Measurements from ENCODE around the gene SLC15A1. TPM values are rescaled to one million over a fixed set of nuclear protein-coding genes. Genes with fewer than 3 reads are reported as not detected.

SLC15A1 gene
- total RNA-seq, result not detected

GRCh38 chr13:98752467-98753290 is at the start of gene SLC15A1:
Gene SLC15A1, minus strand, starts transcription at chr13:98752672. Its CDS starts 74 bp downstream, at chr13:98752598.
- no peak for DNase-seq (ENCODE audit: low read depth in 2 of 3, low spot score in 2 of 3)

- DNase-seq (ENCODE audit: low read depth in 2 of 3, low spot score in 2 of 3), result no peak
These were observed 49.4 kb upstream of the SLC15A1 start for GRCh38 chr13:98801626-98802418.

GRCh38 chr13:98800078-98800477 is 47.6 kb upstream of the SLC15A1 start:
- no peak for DNase-seq (ENCODE audit: low read depth in 2 of 3, low spot score in 2 of 3)

- no peak for DNase-seq (ENCODE audit: low read depth in 2 of 3, low spot score in 2 of 3)
These were observed 46.6 kb upstream of the SLC15A1 start for GRCh38 chr13:98798849-98799645.

- no peak for DNase-seq (ENCODE audit: low read depth in 2 of 3, low spot score in 2 of 3)
These were observed 45.0 kb upstream of the SLC15A1 start for GRCh38 chr13:98797456-98797855.

- DNase-seq (ENCODE audit: low read depth in 2 of 3, low spot score in 2 of 3), result no peak
These were observed 44.3 kb upstream of the SLC15A1 start for GRCh38 chr13:98796798-98797197.

GRCh38 chr13:98796191-98796590 is 43.7 kb upstream of the SLC15A1 start:
- no peak for DNase-seq (ENCODE audit: low read depth in 2 of 3, low spot score in 2 of 3)

GRCh38 chr13:98795220-98795619 is 42.7 kb upstream of the SLC15A1 start:
- no peak for DNase-seq (ENCODE audit: low read depth in 2 of 3, low spot score in 2 of 3)

- no peak for DNase-seq (ENCODE audit: low read depth in 2 of 3, low spot score in 2 of 3)
These were observed 42.0 kb upstream of the SLC15A1 start for GRCh38 chr13:98794498-98794897.

GRCh38 chr13:98792785-98793495 is 40.5 kb upstream of the SLC15A1 start:
- DNase-seq (ENCODE audit: low read depth in 2 of 3, low spot score in 2 of 3), result no peak

- DNase-seq (ENCODE audit: low read depth in 2 of 3, low spot score in 2 of 3), result no peak
These were observed 39.8 kb upstream of the SLC15A1 start for GRCh38 chr13:98792321-98792720.

GRCh38 chr13:98791611-98792010 is 39.1 kb upstream of the SLC15A1 start:
- DNase-seq (ENCODE audit: low read depth in 2 of 3, low spot score in 2 of 3), result no peak

- DNase-seq (ENCODE audit: low read depth in 2 of 3, low spot score in 2 of 3), result no peak
These were observed 35.5 kb upstream of the SLC15A1 start for GRCh38 chr13:98787996-98788395.

- no peak for DNase-seq (ENCODE audit: low read depth in 2 of 3, low spot score in 2 of 3)
These were observed 34.7 kb upstream of the SLC15A1 start for GRCh38 chr13:98787173-98787572.

GRCh38 chr13:98786023-98786422 is 33.6 kb upstream of the SLC15A1 start:
- no peak for DNase-seq (ENCODE audit: low read depth in 2 of 3, low spot score in 2 of 3)

- DNase-seq (ENCODE audit: low read depth in 2 of 3, low spot score in 2 of 3), result no peak
These were observed 32.9 kb upstream of the SLC15A1 start for GRCh38 chr13:98785405-98785804.

- DNase-seq (ENCODE audit: low read depth in 2 of 3, low spot score in 2 of 3), result no peak
These were observed 32.2 kb upstream of the SLC15A1 start for GRCh38 chr13:98784666-98785065.

- DNase-seq (ENCODE audit: low read depth in 2 of 3, low spot score in 2 of 3), result no peak
These were observed 31.5 kb upstream of the SLC15A1 start for GRCh38 chr13:98783856-98784478.

- DNase-seq (ENCODE audit: low read depth in 2 of 3, low spot score in 2 of 3), result no peak
These were observed 30.2 kb upstream of the SLC15A1 start for GRCh38 chr13:98782654-98783053.

GRCh38 chr13:98781905-98782304 is 29.4 kb upstream of the SLC15A1 start:
- DNase-seq (ENCODE audit: low read depth in 2 of 3, low spot score in 2 of 3), result no peak
